GM18867 (cell line): ENCODE data around the gene PCNA.

Source experiments
- ATAC-seq: cut with Tn5 transposase; IDR thresholded peaks from one replicate; pipeline ENCODE4 v1.9.1; 2021; ENCODE audit warnings: mild to moderate bottlenecking, moderate library complexity; ENCODE audit not compliant: unreplicated experiment

The PCNA gene

DNA sequence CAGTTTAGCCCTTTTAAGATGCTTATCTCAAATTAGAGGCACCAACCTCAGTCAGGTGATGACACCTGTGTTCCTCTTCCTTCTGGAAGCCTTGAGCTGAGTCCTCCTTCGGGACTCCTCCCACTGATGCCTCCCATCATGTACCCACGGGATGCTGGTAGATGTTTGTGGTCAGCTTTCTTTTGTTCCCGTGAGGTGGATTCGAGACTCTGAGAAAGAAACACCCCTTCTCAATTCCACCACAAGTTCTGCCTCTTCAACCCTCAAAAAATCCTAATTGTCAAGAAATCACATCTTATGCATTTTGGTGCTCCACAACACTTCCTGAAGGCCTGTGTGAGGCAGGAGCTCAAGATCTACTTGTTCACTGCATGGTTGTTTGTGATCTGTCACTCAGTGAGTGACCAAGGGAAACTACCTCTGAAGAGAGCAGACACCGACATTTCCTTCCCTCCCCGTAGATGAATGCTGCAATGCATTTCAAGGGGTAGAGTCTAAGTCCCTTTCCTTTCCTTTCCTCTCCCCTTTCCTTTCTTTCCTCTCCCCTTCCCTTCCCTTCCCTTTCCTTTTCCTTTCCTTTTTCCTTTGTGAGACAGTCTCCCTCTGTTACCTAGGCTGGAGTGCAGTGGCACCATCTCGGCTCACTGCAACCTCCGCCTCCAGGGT lies 50.5 kb downstream of the PCNA start:
- ATAC-seq = no peak

DNA sequence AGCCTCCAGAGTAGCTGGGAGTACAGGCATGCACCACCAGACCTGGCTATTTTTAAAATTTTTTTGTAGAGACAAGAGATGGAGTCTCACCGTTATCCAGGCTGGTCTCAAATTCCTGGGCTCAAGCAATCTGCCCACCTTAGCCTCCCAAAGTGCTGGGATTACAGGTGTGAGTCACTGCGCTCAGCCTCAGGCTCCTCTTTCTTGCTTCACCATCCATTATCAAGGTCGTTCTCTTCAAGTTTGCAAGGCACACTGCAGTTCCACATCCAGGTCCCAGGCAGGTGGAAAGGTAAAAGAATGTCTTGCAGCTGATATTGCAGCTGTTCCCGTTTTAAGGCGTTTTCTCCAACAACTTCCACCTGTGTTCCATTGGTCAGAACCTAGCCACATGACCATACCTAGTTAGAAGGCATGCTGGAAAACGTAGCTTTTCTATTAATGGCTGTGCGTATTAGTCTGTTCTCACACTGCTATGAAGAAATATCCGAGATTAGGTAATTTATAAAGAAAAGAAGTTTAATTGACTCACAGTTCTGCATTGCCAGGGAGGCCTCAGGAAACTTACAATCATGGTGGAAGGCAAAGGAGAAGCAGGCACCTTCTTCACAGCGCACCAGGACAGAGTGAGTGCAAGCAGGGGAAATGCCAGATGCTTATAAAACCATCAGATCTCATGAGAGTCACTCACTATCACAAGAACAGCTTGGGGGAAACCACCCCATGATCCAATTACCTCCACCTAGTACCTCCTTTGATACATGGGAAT lies 51.7 kb downstream of the PCNA start:
- ATAC-seq = no peak

DNA sequence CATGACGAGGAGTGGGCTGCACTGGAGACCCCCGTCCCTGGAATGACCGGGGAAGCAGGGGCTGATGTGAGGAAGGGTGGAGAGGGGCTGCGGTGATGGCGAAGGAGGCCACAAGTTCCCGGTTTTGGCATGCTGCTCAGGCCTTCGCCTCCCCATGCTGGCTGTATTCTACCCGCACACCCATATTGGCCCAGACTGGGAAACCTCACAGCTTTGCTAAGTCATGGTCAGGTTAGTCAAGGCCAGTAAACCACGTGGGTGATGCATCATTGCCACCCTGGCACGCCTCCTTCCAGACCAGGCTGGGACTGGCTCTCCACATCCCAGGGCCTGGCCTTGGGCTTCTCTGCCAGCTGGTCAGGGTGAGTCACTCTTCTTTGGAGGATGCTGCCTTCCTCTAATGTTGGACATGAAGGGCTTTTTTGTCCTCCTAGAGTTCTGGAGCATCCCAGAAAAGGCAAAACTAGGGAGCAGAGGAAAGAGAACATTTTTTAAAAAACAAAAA lies 53.8 kb downstream of the PCNA start:
- no peak for ATAC-seq

DNA sequence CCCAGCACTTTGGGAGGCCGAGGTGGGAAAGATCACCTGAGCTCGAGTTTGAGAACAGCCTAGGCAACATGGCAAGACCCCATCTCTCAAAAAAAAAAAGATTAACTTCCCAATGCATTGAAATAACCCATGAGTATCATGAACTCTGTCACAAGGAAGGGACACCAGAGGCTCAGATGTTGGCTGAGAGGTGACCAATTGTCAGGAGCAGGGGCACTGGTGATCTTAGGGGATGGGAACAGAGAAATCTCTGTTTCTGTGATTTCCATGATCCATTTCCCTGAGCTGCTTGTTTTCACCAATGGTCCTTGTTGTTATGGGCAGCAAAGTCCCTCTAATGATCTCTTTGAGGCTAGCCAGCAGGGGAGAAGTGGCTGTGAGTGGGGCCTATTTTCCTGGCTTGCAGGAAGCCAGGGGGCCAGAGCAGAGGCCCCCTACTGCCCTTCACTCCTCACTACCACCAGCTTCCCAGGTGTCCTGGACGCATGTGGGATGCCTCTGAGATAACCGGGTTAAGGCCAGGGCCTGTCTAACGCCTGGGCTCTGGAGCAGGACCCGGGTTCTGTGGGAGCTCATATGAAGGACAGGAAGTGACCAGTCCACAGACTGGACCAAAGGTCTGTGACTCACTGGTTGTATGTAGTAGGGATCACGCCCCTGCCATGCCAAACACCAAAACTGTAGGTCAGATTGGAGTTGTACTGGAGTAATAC lies 54.4 kb downstream of the PCNA start:
- ATAC-seq = no peak
